ENCODE results near the gene ACOT6. TPM values are rescaled to one million over a fixed set of nuclear protein-coding genes. Genes with fewer than 3 reads are reported as not detected.

The ACOT6 gene
- total RNA-seq, 4 donors from 2014 or later: not detected

DNA sequence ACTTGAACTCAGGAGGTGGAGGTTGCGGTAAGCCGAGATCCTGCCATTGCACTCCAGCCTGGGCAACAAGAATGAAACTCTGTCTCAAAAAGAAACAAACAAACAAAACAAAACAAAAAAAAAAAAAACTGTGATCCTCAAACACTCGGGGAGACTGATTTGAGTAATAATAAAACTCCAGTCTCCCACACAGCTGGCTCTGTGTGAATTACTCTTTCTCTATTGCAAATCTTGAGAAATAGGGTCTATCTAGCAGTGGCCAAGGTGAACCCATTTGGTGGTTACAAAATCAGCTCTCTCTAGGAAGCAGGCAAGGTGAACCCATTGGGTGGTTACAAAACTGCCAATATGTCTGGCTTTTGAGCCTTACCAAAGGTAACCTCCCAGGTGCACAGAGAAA is 6.0 kb upstream of the ACOT6 start:
- 90% methylated on average over 3 of the region's 3 CpGs for WGBS
- intact Hi-C loops (cut with DNase I): no loop called here

DNA sequence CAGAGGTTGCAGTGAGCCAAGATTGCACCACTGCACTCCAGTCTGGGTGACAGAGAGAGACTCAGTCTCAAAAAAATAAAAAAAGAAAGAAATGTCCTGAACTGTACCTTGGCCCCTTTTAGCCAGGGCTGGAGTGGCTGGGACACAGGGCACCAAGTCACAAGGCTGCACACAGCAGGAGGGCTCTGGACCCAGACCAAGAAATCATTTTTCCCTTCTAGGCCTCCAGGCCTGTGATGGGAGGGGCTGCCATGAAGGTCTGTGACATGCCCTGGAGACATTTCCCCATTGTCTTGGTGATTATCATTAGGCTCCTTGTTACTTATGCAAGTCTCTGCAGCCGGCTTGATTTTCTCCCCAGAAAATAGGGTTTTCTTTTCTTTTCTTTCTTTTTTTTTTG is 5.1 kb upstream of the ACOT6 start:
- H3K27me3 ChIP-seq: no peaks in the 10 kb centered on the region
- H3K36me3 ChIP-seq: no peaks in the 10 kb centered on the region
- H3K4me1 ChIP-seq: peaks cover 0 to 7% (median 5%) of the 10 kb centered on the region in 4 donors
- intact Hi-C loops (cut with DNase I): no loop called here
- TF ChIP-seq, protein P1, sequence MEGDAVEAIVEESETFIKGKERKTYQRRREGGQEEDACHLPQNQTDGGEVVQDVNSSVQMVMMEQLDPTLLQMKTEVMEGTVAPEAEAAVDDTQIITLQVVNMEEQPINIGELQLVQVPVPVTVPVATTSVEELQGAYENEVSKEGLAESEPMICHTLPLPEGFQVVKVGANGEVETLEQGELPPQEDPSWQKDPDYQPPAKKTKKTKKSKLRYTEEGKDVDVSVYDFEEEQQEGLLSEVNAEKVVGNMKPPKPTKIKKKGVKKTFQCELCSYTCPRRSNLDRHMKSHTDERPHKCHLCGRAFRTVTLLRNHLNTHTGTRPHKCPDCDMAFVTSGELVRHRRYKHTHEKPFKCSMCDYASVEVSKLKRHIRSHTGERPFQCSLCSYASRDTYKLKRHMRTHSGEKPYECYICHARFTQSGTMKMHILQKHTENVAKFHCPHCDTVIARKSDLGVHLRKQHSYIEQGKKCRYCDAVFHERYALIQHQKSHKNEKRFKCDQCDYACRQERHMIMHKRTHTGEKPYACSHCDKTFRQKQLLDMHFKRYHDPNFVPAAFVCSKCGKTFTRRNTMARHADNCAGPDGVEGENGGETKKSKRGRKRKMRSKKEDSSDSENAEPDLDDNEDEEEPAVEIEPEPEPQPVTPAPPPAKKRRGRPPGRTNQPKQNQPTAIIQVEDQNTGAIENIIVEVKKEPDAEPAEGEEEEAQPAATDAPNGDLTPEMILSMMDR (IDR thresholded peaks at IDR 0.05): no peak
- no peak for TF ChIP-seq EP300 (IDR thresholded peaks at IDR 0.05)
- no peak for TF ChIP-seq POLR2A (IDR thresholded peaks at IDR 0.05; ENCODE audit: low read depth)
- TF ChIP-seq POLR2AphosphoS5 (IDR thresholded peaks at IDR 0.05): no peak
- DNase-seq (ENCODE audit: extremely low spot score): no peak
- no peak overlapping the region for H3K27ac ChIP-seq (replicated peaks in 1 of 4)
- WGBS: 83% methylated on average over 1 of the region's 1 CpG
- no peaks in the 10 kb centered on the region for H3K9me3 ChIP-seq
- no peak overlapping the region for H3K4me3 ChIP-seq

More for the DNA sequence above, 6.0 kb upstream of the ACOT6 start:
- Histone ChIP-seq H3K4me3 (no peak overlapping the region), H3K9me3 (no peaks in the 10 kb centered on the region), H3K36me3 (no peaks in the 10 kb centered on the region), H3K27me3 (no peaks in the 10 kb centered on the region), H3K27ac (replicated peaks in 1 of 4) (no peak overlapping the region), H3K4me1 (no peaks in the 10 kb centered on the region)
- TF ChIP-seq POLR2AphosphoS5 (IDR thresholded peaks at IDR 0.05) (no peak), EP300 (IDR thresholded peaks at IDR 0.05) (no peak), POLR2A (IDR thresholded peaks at IDR 0.05; ENCODE audit: low read depth) (no peak)
- TF ChIP-seq, protein P1 (IDR thresholded peaks at IDR 0.05): no peak
- DNase-seq (ENCODE audit: extremely low spot score): no peak

DNA sequence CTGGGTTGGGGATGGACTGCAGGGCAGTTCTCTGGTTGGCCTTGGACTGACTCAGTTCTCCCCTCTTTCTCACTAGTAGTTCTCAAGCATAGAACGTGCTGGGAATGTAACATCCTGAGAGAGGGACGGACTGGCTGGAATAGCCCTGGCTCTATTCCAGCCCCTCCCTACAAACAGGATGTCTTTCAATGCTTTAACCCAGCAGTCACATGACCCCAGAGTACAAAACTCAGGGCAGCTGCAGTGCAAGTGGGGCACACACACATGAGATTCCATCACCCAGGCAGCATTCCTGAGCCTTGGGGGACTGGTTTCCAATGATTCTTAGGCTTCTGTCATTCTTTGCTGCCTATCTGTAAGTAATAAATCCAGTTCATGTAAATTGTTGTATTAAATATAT is 1.6 kb upstream of the ACOT6 start:
- Histone ChIP-seq H3K27ac (replicated peaks in 1 of 4) (no peak overlapping the region), H3K9me3 (no peaks in the 10 kb centered on the region), H3K36me3 (no peaks in the 10 kb centered on the region), H3K4me3 (no peak overlapping the region), H3K27me3 (no peaks in the 10 kb centered on the region), H3K4me1 (peaks cover 0 to 16% (median 12%) of the 10 kb centered on the region in 4 donors)
- 30% methylated on average over 2 of the region's 2 CpGs for WGBS
- no peak for DNase-seq (ENCODE audit: extremely low spot score)
- TF ChIP-seq POLR2AphosphoS5 (IDR thresholded peaks at IDR 0.05) (no peak), POLR2A (IDR thresholded peaks at IDR 0.05; ENCODE audit: low read depth) (no peak), EP300 (IDR thresholded peaks at IDR 0.05) (no peak)
- TF ChIP-seq, protein P1 (IDR thresholded peaks at IDR 0.05): no peak
- intact Hi-C loops (cut with DNase I): no loop called here

DNA sequence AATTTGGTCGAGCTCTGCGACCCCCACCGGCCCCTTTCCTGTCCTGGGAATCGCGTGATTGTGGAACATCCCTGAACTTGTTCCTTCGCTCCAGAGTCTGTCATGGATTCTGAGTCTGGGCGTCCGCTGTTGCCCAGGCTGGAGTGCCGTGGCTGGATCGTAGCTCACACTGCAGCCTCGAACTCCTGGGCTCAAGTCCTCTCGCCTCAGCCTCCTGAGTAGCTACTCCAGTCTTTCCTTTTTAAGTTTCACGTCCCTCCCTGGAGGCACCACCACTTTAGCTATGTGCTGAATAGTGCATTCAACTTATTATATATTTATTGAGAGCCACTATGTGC is 698 bp downstream of the ACOT6 start:
- TF ChIP-seq POLR2A (IDR thresholded peaks at IDR 0.05; ENCODE audit: low read depth) (no peak), EP300 (IDR thresholded peaks at IDR 0.05) (no peak), POLR2AphosphoS5 (IDR thresholded peaks at IDR 0.05) (no peak)
- peaks cover 0 to 16% (median 12%) of the 10 kb centered on the region in 4 donors for H3K4me1 ChIP-seq
- H3K27ac ChIP-seq (replicated peaks in 1 of 4): peak overlapping the region; percentile 84 to 91 (median 86)
- H3K4me3 ChIP-seq: peak overlapping the region; percentile 65 to 86 (median 72)
- H3K27me3 ChIP-seq: no peaks in the 10 kb centered on the region
- no peaks in the 10 kb centered on the region for H3K36me3 ChIP-seq
- DNase-seq (ENCODE audit: extremely low spot score): no peak
- intact Hi-C loops (cut with DNase I): no loop called here
- WGBS: under 1% methylated on average over 13 of the region's 13 CpGs
- no peaks in the 10 kb centered on the region for H3K9me3 ChIP-seq

DNA sequence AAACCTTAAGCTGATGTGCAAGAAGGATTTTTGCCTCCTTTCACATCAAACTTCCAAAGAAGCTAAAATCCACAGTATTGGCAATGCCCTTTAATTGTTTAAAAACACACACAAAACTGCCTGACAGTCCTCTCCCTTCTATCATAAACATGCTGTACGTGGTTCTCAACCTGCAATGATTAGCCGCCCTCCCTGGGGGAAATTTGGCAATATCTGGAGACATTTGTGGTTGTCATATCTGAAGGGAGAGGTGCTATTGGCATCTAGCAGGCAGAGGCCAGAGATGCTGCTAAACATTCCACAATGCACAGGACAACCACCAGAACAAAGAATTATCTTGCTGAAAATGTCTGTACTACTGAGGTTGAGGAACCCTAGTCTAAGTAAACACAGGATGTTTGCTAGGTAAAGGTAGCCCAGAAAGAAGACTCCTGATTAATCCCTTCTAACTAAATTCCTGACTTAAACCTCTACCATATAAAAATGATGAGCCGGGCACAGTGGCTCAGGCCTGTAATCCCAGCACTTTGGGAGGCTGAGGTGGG is 1.2 kb downstream of the ACOT6 start:
- no peak for TF ChIP-seq EP300 (IDR thresholded peaks at IDR 0.05)
- TF ChIP-seq POLR2A (IDR thresholded peaks at IDR 0.05; ENCODE audit: low read depth): no peak
- TF ChIP-seq POLR2AphosphoS5 (IDR thresholded peaks at IDR 0.05): no peak
- TF ChIP-seq, protein P1 (IDR thresholded peaks at IDR 0.05): no peak
- Histone ChIP-seq H3K27me3 (no peaks in the 10 kb centered on the region), H3K27ac (replicated peaks in 1 of 4) (peak overlapping the region; percentile 84 to 91 (median 86)), H3K9me3 (no peaks in the 10 kb centered on the region), H3K4me1 (peaks cover 0 to 16% (median 12%) of the 10 kb centered on the region in 4 donors), H3K36me3 (no peaks in the 10 kb centered on the region), H3K4me3 (peak overlapping the region; percentile 65 to 86 (median 72))
- WGBS: 83% methylated on average over 3 of the region's 3 CpGs
- no peak for DNase-seq (ENCODE audit: extremely low spot score)
- intact Hi-C loops (cut with DNase I): no loop called here
